MM.1S (cell line): ENCODE data around the gene TSC2.
"Not testable (repeated sequence)": the region's sequence is repeated elsewhere in the genome, so short reads cannot be mapped to it uniquely, and the experiment has no call there.

Experiments used
- DNase-seq: peaks from one replicate; pipeline ENCODE4 v3.0.0-alpha.2; 2015
- H2AFZ ChIP-seq: fragments of 300-600 bp; sonication (generic); 2 replicates; pipeline ENCODE4 v1.6.0; 2016; ENCODE audit warnings: antibody characterized with exemption, low read length
- H3F3A ChIP-seq: fragments of 300-600 bp; sonication (generic); 2 replicates; pipeline ENCODE4 v1.6.1; 2016; ENCODE audit warnings: mild to moderate bottlenecking, antibody characterized with exemption, low read length, moderate library complexity, mixed read lengths; ENCODE audit not compliant: insufficient read depth
- H3K27ac ChIP-seq: fragments of 300-600 bp; sonication (generic); 2 replicates; pipeline ENCODE4 v1.5.1; 2016; ENCODE audit warnings: mild to moderate bottlenecking, low read length
- H3K27me3 ChIP-seq: fragments of 300-600 bp; sonication (generic); replicated peaks from 2 replicates; pipeline ENCODE4 v1.6.0; 2016; ENCODE audit warnings: low read length; ENCODE audit not compliant: insufficient read depth
- H3K36me3 ChIP-seq: fragments of 300-600 bp; sonication (generic); replicated peaks from 2 replicates; pipeline ENCODE4 v1.6.1; 2016; ENCODE audit warnings: mild to moderate bottlenecking, low read length, mixed read lengths; ENCODE audit not compliant: insufficient read depth
- H3K4me1 ChIP-seq: fragments of 300-600 bp; sonication (generic); 2 replicates; pipeline ENCODE4 v1.6.1; 2016; ENCODE audit warnings: low read length, mixed read lengths
- H3K4me2 ChIP-seq: fragments of 300-600 bp; sonication (generic); 2 replicates; pipeline ENCODE4 v1.6.0; 2016; ENCODE audit warnings: low read depth, low read length
- H3K4me3 ChIP-seq: fragments of 300-600 bp; sonication (generic); 2 replicates; pipeline ENCODE4 v1.5.1; 2016; ENCODE audit warnings: low read length, mixed read lengths
- H3K79me2 ChIP-seq: fragments of 300-600 bp; sonication (generic); 2 replicates; pipeline ENCODE4 v1.6.1; 2016; ENCODE audit warnings: mixed run types, low read length, mixed read lengths
- H3K9ac ChIP-seq: fragments of 300-600 bp; sonication (generic); 2 replicates; pipeline ENCODE4 v1.6.1; 2016; ENCODE audit warnings: low read length, mixed read lengths
- H3K9me2 ChIP-seq: fragments of 300-600 bp; sonication (generic); replicated peaks from 2 replicates; pipeline ENCODE4 v1.6.1; 2016; ENCODE audit warnings: mild to moderate bottlenecking, low read length, mixed read lengths; ENCODE audit not compliant: insufficient read depth
- H3K9me3 ChIP-seq: fragments of 300-600 bp; sonication (generic); replicated peaks from 2 replicates; pipeline ENCODE4 v1.6.1; 2016; ENCODE audit warnings: mild to moderate bottlenecking, low read length, mixed read lengths; ENCODE audit not compliant: insufficient read depth
- H4K20me1 ChIP-seq: fragments of 300-600 bp; sonication (generic); 2 replicates; pipeline ENCODE4 v1.6.1; 2016; ENCODE audit warnings: mild to moderate bottlenecking, low read length, moderate library complexity, mixed read lengths; ENCODE audit not compliant: insufficient read depth
- EZH2 ChIP-seq: fragments of 300-600 bp; sonication (generic); optimal IDR thresholded peaks from 2 replicates; pipeline ENCODE3; 2017; ENCODE audit warnings: low read depth, mild to moderate bottlenecking, antibody characterized with exemption, low read length, mixed read lengths
- EZH2phosphoT487 ChIP-seq: fragments of 300-600 bp; sonication (generic); IDR thresholded peaks from 2 replicates; pipeline ENCODE4 v1.6.1; 2018; ENCODE audit warnings: antibody characterized with exemption, low read length
- TF ChIP-seq, protein P1 (sequence below): fragments of 300-600 bp; sonication (generic); IDR thresholded peaks from 2 replicates; pipeline ENCODE4 v1.5.1; 2016; ENCODE audit warnings: antibody characterized with exemption, low read length, mixed read lengths

The TSC2 gene

DNA sequence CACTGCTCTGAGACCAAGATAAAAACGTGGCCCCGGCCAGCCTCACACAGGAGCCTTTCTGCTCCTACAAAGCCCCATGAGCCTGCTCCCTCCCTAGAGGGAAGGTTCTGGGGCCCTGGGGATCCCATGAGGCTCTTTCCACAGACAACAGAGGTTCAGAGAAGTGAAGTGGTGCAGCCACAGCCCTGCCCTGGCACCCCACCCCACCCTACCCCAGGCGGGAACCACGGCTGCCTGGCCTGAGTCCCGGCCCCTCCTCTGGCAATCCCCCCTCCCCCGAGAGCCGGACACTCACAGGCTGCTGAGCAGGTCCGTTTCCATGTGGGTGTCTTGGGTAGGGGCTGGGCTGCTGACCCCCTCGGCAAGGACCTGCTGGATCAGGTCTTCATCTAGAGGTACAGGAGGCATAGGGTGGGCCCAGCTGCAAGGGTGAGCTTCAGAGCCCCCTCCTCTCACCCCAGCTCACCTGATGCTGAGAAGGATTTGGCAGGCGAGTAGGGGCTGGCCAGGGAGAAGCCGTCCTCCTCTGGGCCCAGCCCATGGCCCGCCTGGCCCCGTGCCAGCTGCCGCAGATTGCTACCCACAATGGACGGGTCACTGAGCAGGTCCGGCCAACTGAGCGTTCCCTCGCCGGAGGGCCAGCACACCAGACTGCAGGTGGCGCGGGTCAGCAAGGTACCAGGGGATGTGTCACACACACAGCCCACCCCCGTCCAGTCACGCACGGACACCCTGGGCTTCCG lies 49.2 kb downstream of the TSC2 start:
- H3K27me3 ChIP-seq = no peaks in the 10 kb centered on the region
- H4K20me1 ChIP-seq = no peaks in the 10 kb centered on the region
- no peaks in the 10 kb centered on the region for H3K9me3 ChIP-seq
- no peak overlapping the region for H3K27ac ChIP-seq
- H3K36me3 ChIP-seq = no peaks in the 10 kb centered on the region
- H3K4me3 ChIP-seq = no peak overlapping the region
- no peak overlapping the region for H3K4me2 ChIP-seq
- no peaks in the 10 kb centered on the region for H3K4me1 ChIP-seq
- H3K79me2 ChIP-seq = no peaks in the 10 kb centered on the region
- DNase-seq = no peak
- H2AFZ ChIP-seq = no peak overlapping the region
- no peaks in the 10 kb centered on the region for H3K9me2 ChIP-seq
- TF ChIP-seq EZH2 = no peak
- H3F3A ChIP-seq = no peaks in the 10 kb centered on the region
- H3K9ac ChIP-seq = no peak overlapping the region

DNA sequence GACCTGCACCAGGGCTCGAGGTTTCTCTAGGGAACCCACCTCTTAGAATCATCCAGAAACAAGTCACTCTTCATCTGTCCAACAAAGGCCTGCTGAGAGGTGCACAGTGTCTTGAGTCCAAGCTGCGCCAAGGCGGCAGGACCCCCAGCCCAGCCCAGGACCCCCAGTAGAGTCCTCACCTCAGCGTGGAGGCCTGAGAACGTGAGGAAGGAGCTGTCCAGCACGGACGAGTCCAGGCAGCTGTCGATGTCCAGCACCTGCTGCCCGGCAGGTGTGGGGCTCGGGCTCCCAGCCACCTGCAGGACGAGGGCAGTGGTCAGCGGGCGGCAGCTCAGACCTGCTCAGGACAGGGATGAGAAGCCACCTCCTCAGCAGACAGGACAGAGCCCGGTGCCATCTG lies 49.9 kb downstream of the TSC2 start:
- H3K4me2 ChIP-seq, H3K4me1 ChIP-seq, H3K9me2 ChIP-seq, H2AFZ ChIP-seq, H4K20me1 ChIP-seq, H3K79me2 ChIP-seq, H3K9ac ChIP-seq, H3K4me3 ChIP-seq, H3K9me3 ChIP-seq, H3K36me3 ChIP-seq, DNase-seq, H3K27ac ChIP-seq, H3F3A ChIP-seq, H3K27me3 ChIP-seq: not testable (repeated sequence)

DNA sequence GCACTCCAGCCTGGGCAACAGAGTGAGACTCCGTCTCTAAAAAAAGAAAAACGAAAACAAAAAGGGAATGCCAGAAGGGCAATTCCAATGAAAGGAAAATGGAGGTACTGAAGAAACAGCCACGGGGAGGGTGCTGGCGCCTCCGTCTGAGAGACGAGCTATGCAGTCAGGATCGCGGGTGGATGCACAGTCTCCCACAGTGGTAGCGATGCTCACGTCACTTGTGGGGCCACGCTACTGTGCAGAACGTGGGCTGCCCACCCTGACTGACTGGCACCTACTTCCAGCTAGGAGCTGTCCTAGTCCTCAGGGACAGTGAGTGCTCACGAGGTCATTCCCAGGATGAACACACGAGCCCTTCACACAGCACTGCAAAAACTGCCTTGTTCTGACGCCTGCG lies 53.8 kb downstream of the TSC2 start:
- not testable (repeated sequence) for H3K4me2 ChIP-seq, H3K27ac ChIP-seq, H3K9me2 ChIP-seq, DNase-seq, H2AFZ ChIP-seq, H3K9ac ChIP-seq, H4K20me1 ChIP-seq, H3K27me3 ChIP-seq, H3K4me1 ChIP-seq, H3K36me3 ChIP-seq, H3K9me3 ChIP-seq, H3K4me3 ChIP-seq, H3F3A ChIP-seq, H3K79me2 ChIP-seq

DNA sequence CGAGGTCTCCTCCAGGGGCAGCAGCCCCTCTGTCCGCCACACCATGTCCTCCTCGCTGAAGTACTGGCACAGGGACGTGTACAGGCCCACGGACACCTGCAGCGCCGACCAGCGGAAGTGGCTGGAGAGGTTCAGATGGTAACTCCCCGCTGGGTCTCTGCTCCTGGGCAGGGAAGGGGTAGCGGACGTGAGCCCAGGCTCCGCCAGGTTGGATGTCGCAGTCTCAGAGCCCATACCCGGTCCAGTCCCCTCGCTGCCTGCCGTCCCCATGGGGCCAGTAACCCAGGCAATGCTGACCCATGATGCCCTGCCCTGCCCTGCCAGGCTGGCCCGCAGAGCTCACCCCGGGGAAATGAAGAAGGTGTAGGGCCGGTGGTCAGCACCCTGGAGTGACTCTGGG lies 54.7 kb downstream of the TSC2 start:
- Histone ChIP-seq H4K20me1 (no peaks in the 10 kb centered on the region), H3F3A (no peaks in the 10 kb centered on the region), H3K79me2 (no peaks in the 10 kb centered on the region), H3K4me1 (no peaks in the 10 kb centered on the region), H2AFZ (no peak overlapping the region), H3K9me2 (no peaks in the 10 kb centered on the region), H3K4me2 (no peak overlapping the region), H3K9me3 (no peaks in the 10 kb centered on the region), H3K36me3 (no peaks in the 10 kb centered on the region), H3K27me3 (no peaks in the 10 kb centered on the region), H3K9ac (no peak overlapping the region), H3K27ac (no peak overlapping the region), H3K4me3 (no peak overlapping the region)
- DNase-seq = no peak
- TF ChIP-seq EZH2 (no peak), EZH2phosphoT487 (no peak)
- TF ChIP-seq, protein P1, sequence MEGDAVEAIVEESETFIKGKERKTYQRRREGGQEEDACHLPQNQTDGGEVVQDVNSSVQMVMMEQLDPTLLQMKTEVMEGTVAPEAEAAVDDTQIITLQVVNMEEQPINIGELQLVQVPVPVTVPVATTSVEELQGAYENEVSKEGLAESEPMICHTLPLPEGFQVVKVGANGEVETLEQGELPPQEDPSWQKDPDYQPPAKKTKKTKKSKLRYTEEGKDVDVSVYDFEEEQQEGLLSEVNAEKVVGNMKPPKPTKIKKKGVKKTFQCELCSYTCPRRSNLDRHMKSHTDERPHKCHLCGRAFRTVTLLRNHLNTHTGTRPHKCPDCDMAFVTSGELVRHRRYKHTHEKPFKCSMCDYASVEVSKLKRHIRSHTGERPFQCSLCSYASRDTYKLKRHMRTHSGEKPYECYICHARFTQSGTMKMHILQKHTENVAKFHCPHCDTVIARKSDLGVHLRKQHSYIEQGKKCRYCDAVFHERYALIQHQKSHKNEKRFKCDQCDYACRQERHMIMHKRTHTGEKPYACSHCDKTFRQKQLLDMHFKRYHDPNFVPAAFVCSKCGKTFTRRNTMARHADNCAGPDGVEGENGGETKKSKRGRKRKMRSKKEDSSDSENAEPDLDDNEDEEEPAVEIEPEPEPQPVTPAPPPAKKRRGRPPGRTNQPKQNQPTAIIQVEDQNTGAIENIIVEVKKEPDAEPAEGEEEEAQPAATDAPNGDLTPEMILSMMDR = no peak

DNA sequence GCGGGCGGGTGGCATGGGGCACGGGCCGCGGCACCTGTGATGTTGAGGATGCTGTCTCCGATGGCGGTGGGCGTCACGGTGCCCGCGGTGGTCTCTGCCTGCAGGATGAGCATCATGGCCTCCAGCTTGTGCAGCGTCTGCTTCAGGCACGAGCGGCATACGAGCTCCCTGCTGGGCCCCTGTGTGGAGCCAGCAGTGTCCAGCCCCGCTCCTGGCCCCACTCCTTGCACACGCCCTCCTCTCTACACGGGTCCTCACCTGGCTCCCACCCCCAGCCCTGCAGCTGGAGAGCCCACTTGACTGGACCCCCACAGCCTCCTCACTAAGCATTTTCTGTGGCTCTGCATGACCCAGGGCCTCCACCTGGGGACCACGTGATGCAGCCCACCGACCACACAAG lies 56.7 kb downstream of the TSC2 start:
- H3K4me1 ChIP-seq, H3K27me3 ChIP-seq, H3K4me3 ChIP-seq, H3K4me2 ChIP-seq, H3K79me2 ChIP-seq, H3K9me2 ChIP-seq, H4K20me1 ChIP-seq, H3K9ac ChIP-seq, H3F3A ChIP-seq, H2AFZ ChIP-seq, DNase-seq, H3K9me3 ChIP-seq, H3K27ac ChIP-seq, H3K36me3 ChIP-seq: not testable (repeated sequence)

DNA sequence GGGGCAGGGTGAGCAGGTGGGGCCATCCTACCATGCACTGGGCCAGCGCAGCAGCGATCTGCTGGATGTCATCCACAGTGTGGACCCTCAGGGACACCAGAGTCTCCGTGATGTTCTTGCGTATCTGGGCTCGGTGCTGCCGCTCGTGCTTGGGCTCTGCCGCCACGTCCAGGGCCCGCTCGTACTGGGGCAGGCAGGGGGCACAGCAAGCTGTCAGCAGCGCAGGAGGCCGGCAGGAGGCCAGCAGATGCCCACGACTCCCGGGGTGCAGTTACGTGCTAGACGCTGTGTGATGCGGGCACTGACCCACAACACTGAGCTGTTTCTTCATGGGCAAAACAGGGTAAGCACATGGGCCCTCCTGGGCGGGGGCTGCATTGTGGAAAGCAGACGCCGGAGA lies 57.5 kb downstream of the TSC2 start:
- H3F3A ChIP-seq, H3K9ac ChIP-seq, DNase-seq, H3K4me3 ChIP-seq, H3K9me2 ChIP-seq, H3K79me2 ChIP-seq, H2AFZ ChIP-seq, H3K27ac ChIP-seq, H3K4me1 ChIP-seq, H3K4me2 ChIP-seq, H3K27me3 ChIP-seq, H3K9me3 ChIP-seq, H4K20me1 ChIP-seq, H3K36me3 ChIP-seq: not testable (repeated sequence)

DNA sequence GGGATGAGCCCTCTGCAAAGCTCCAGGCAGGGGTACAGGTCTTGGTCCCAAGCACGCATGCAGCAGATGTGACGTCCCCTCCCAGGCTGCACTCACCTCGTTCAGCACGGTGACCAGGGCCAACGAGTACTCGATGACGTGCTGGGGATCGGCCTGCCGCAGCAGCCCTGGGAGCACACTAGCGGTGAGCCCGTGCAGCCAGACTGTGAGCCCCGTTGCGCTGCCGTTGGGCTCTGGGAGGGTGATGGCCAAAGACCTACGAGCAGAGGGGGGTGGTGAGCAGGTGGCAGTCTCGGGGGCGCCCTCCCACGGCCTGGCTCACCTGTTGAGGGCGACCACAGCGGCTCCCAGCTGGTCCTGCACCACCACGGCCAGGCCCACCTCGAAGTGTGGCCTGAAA lies 58.0 kb downstream of the TSC2 start:
- H2AFZ ChIP-seq, DNase-seq, H3K9ac ChIP-seq, H3K9me3 ChIP-seq, H3K4me2 ChIP-seq, H3K79me2 ChIP-seq, H3K4me1 ChIP-seq, H3K27me3 ChIP-seq, H3K9me2 ChIP-seq, H3K27ac ChIP-seq, H4K20me1 ChIP-seq, H3K36me3 ChIP-seq, H3F3A ChIP-seq, H3K4me3 ChIP-seq: not testable (repeated sequence)
